GM19395 (cell line): Measurements from ENCODE around the gene PMF1.

ENCODE experiments used
- ATAC-seq: cut with Tn5 transposase; IDR thresholded peaks from one replicate; pipeline ENCODE4 v1.9.1; 2021; ENCODE audit warnings: mild to moderate bottlenecking, moderate library complexity; ENCODE audit not compliant: unreplicated experiment

Gene PMF1

DNA sequence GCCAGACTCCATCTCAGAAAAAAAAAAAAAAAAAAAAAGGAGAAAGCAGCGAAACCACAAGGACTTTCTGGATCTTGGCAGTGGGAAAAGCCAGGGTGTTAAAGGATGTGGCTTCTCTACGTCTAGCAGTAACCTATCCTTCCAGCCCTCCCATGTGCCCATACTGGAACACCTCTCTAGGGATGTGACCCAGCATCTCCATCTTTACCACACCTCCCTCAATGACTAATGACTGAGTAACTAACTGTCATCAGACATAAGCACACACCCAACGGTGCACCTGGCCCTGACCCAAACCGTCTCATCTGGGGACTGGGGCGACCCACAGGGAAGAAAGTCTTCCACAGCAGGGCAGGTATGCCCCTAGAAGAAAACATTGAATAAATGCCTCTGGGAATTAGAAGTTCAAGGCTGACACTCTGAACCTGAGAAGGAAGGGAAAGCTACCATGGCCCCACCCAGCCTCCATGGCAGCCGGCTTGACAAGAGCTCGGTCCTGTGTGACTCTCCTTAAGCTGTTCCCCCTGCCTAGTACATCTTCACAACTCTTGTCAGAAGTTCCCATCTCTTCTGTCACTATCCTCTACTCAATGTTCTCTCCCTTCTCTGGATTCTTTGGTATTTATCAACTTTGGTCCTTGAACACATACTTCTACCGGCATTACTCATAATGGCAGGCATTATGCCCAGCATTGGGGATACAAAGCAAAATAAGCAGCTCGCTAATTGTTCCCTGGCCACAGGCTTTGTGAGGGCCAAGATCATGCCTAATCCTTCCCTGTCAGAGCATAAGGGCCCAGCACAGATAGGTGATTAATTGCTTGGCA lies 49.9 kb downstream of the PMF1 start:
- ATAC-seq = no peak

DNA sequence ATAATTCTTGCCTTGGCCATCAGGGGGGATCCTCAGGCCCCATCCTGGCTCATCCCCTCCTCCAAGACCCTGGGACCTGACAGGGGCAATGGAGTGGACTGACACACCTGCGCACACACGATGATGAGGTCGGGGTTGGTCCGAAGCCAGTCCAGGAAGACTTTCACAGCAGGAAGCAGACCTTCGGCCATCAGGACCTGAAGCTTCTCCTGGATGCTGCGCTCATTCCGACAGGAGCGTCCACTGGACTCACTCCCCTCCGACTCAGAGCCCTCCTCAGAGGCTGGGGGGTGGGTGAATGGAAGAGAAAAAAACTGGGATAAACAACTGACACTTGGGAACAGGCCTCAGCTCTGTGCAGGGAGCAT lies 50.5 kb downstream of the PMF1 start:
- ATAC-seq = no peak

DNA sequence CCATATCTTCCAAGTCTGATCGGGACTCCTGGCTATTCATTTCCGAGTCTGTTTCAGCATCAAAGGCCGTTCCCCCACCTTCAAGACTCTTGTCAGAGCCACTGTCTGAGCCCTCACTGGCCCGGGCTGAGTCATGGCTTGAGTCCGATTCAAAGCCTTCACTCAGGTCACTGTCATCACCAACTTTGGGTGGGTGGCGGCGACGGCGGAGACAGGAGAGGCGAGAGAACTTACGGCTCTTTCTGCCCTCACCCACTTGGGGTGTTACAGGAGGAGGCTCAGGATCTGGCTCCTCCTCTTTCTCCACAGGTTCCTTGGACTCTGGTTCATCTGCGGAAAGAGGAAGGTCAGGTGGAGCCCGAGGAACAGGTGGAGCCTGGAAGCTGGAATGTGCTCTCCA lies 53.2 kb downstream of the PMF1 start:
- no peak for ATAC-seq

DNA sequence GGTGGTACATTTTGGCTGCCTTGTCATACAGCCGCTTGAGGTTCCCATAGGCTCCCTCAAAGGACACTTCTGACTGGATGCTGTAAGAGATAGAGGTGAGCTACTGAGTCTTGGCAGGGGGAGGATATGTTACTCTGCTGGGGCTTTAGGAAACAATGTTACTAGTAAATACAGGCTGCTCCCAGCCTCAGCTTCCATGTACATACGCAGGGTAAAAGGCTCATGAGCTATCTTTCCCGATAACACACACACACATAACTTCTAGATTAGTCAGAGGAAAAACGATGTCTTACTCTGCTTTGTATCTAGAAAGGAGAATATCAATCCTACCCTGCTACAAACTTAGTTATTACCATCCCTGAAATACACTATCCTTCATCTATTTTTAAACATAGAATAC lies 55.5 kb downstream of the PMF1 start:
- no peak for ATAC-seq

DNA sequence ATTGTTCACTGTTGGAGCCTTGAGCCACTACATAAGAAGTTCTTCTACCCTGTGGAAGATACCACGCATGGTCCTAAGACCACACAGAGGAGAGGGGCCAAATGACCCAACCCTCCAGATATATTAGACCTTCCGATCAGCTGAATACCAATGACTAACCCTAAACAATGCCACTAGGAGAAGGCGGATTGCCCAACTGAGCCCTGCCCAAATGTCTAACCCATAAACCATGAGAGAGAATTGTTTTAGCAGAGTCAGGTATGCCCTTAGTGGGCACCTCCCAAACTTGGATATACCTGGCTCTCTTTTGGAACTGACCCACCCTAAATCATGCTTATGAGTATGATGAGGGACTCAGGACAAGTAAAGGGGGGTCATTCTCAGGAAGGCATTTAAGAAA lies 57.5 kb downstream of the PMF1 start:
- ATAC-seq = no peak

DNA sequence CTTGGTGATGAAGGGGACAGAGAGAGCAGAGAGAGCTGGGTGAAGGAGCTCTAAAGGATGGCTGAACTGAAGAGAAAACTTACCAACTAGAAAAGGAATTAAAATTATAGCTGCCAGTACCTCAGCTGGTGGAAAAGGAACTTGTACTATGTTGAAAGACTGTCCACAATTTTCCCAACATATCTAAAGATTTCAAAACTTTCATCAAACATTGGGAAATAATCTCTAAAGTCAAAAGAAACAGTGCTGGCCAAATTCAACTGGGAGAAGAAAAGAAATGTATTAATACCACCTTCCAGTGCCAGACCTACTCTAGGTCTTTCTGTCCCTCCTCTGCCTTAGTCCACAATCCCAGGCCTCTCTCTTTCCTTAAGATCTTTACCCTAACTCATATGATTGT lies 63.7 kb downstream of the PMF1 start:
- ATAC-seq = no peak

DNA sequence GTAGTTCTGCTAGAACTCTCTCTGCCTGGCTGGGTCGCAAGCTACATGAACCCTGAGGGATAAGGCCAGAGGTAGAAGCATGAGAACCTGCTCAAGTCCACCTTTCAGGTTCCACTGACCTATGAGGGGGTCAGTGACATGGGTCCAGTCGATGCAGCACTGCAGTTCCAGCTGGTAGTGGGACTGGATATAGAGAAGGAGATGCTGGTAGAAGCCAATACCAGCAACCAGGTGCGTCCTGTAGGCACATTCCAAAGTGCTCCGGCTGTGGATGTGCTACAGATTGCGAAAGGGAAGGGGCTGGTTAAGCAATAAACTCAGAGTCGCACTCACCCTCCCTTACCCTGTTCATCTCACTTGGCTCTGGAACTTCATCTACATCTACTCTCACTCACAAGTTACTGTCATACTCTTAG lies 64.2 kb downstream of the PMF1 start:
- ATAC-seq = no peak

DNA sequence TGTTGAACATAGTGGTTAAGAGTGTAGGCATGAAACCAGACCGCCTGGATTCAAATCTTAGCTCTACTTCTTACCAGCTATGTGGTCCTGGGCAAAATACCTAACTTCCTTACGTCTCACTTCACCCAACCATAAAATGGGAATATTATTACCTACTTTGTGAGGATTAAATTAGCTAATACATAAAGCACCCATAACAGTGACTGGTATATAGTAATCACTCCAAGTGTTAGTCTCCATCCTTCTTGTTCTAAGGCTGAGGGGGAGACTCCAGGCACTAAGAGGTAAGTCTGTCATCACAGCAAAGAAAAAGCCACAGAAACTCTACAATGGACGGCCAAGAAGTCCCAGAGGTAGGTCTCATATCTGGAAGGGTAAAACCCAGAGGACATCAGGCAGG lies 67.0 kb downstream of the PMF1 start:
- ATAC-seq = no peak

DNA sequence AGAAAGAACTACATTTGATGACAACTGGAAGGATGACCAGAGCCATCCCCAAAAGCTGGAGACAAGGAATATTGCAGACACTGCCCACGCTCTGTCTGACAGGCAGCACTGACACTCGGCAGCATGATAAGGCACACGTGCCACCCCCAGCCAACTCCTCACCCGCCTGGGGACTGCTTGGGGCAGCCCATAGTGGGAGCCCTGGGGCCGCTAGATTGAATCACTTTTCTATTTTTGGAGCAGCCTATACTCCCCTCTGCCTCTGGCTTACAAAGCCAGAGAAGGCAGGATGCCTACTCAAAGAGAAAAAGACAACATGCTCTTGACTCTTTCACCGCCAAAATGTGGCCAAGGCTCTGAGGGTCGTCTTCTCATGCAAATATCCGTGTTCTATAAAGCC lies 68.5 kb downstream of the PMF1 start:
- ATAC-seq = peak; percentile 48

DNA sequence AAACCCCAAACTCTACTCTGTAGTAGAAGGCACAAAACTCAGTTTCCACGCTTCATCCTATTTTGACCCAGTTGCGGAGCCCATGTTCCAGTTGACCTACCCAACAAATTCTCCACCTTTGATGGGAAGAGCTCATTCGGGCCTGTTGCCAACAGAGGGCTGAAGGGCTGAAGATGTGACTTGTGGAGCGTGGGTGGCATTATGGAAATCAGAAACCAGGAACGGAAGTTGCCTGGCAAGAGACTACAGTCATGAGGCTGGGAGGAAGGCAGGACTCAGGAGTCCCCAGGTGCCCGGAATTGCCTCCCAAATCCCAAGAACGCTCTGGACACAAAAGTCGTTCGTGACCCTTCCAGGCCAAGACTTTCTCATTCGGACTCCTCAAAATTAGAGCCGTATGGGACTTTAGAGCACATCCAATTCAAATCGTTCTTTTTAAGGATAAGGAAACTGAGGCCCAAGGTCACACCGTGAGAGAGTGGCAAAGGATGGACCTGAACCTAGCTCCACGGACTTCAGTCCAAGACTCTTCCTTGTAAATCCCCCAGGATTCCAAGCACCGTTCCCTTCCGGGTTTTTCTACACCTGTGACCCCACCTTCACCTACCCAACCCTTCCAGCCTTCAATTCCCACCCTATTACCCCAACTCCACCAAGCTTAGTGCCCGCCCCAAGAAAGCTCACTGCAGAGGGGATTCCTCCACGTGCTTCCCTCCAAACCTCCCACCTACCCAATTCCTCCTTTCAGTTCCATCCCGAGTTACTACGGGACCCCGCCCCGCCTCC lies 69.1 kb downstream of the PMF1 start:
- ATAC-seq = peak; percentile 2

DNA sequence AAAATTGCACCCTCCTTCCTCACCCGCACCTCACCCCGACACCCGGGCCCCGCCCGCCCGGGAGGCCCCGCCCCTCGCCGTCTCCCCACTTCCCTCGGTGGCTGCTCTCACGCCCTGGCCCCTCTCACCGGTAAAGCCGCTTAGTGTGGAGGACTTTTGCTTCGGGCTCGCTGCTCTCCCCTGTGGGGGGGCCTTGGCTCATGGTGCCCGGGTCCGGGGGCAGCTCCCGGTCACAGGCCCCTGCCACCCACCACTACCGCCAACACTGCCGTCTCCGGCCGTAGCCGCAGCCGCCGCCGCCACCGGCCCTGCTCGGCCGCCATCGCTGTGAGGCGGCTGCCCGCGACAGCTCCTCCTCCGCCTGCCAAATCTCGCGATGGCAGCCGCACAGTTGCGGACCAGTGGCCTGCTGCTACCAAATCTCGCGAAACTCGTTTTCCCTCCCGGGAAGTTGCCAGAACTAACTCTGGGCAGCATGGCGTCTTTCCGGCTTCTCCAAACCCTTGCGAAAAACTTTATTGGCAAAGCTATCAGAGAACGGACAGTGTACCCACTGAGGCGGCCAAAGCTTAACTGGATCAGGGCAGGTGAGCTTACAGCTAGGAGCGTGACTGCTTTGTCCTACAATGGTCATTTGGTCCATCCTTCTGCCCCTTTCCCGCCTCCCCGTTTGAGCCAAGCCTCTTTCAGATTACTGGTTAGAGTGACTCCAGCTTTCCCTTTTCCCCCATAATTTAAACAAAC lies 69.8 kb downstream of the PMF1 start, which contains the start of gene SMG5:
TSS of gene SMG5 (minus strand) at position 347 of the 744 bp plus-strand sequence. CDS start at position 202, 145 bp downstream.
- ATAC-seq = peak; percentile 83

DNA sequence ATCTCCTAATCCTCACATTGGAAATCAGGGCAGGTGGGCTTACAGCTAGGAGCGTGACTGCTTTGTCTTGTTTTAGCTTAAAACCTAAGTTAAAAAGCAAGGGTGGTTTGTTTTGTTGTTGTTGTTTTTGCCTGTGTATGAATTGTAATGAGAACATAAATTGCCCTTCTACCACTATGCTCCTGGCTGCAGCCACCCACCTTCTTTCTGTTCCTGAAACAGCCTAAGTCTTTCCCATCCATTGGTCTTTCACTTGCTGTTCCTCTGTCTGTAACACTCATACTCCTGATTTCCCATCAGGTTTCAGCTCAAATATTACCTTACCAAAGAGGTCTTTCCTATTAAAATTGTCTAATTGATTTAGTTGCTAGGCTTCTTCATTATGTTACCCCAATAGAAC lies 70.7 kb downstream of the PMF1 start:
- no peak for ATAC-seq

DNA sequence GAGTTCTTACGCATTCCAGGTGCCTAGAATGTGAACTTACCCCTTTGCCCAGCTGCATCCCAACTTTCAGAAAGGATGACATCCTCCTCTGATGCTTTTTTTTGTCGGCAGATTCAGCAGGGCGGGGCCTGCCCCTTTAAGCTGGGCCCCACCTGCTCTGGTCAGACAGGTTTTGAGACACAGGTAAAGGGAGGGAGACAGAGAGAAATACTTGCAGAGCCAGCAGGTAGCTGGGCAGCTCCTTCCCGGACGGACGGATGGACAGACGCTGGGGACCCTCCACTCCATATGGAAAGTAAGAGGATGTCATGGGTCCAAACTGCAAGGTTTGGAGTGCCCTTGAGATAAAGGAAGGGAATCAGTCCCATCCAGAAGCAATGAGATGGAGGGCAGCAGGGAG lies 71.3 kb downstream of the PMF1 start, which contains the start of gene TMEM79:
TSS of gene TMEM79 (plus strand) at position 214 of the 400 bp plus-strand sequence. CDS start 902 bp downstream, outside the sequence.
- no peak for ATAC-seq

DNA sequence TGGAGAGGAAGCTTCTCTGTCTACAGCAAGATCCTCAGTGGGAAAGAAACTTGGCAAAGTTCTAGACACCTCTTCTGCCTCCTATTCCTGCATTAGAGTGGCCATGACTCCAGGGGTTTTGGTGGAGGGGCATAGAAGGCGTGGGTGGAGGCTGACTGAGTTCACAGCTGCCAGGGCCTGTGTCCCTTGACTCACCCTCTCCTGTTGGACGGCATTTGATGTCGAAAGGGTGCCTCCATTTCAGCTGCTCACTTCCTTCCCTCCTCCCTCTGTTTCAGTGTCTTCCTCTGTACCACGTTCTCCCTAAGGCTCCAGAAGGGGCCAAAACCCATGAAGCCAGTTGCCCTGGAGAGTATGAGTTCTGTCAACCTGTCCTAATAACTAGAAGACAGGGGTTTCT lies 72.0 kb downstream of the PMF1 start:
- ATAC-seq = no peak

DNA sequence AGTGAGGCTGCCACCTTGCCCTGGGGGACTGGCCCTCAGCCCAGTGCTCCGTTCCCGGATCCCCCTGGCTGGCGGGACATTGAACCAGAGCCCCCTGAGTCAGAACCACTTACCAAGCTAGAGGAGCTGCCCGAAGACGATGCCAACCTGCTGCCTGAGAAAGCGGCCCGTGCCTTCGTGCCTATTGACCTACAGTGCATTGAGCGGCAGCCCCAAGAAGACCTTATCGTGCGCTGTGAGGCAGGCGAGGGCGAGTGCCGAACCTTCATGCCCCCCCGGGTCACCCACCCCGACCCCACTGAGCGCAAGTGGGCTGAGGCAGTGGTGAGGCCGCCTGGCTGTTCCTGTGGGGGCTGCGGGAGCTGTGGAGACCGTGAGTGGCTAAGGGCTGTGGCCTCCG lies 72.6 kb downstream of the PMF1 start:
- ATAC-seq = no peak

DNA sequence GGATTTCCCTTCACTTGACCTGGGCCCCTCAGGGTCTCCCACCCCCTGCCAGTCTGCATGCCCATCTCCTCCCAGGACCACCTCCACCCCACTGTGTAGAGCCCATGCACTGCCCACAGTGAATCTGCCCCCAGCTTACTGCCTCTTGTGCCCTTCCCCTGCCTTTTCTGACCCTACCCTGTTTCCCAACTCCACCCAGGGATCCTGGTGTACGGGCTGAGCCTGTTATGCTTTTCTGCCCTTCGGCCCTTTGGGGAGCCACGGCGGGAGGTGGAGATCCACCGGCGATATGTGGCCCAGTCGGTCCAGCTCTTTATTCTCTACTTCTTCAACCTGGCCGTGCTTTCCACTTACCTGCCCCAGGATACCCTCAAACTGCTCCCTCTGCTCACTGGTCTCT lies 73.3 kb downstream of the PMF1 start:
- no peak for ATAC-seq
